AG10803 (cell line): Measurements from ENCODE around the gene GPSM1.
A peak's percentile ranks its signal among the peaks of the same experiment; 100 is the strongest.

Source experiments
- DNase-seq: peaks from one replicate; pipeline ENCODE4 v3.0.0; 2010; ENCODE audit warnings: low read depth
- H3K4me3 ChIP-seq: 2 replicates; pipeline ENCODE4 v1.5.1; 2011; ENCODE audit warnings: mild to moderate bottlenecking, low read length, control low read depth
- TF ChIP-seq, protein P1 (sequence below): conservative IDR thresholded peaks from 2 replicates; pipeline ENCODE4 v1.5.1; 2011; ENCODE audit warnings: mild to moderate bottlenecking, low read length, control low read depth, inconsistent platforms

Gene GPSM1, protein sequence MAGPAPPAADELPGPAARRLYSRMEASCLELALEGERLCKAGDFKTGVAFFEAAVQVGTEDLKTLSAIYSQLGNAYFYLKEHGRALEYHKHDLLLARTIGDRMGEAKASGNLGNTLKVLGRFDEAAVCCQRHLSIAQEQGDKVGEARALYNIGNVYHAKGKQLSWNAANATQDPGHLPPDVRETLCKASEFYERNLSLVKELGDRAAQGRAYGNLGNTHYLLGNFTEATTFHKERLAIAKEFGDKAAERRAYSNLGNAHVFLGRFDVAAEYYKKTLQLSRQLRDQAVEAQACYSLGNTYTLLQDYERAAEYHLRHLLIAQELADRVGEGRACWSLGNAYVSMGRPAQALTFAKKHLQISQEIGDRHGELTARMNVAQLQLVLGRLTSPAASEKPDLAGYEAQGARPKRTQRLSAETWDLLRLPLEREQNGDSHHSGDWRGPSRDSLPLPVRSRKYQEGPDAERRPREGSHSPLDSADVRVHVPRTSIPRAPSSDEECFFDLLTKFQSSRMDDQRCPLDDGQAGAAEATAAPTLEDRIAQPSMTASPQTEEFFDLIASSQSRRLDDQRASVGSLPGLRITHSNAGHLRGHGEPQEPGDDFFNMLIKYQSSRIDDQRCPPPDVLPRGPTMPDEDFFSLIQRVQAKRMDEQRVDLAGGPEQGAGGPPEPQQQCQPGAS

DNA sequence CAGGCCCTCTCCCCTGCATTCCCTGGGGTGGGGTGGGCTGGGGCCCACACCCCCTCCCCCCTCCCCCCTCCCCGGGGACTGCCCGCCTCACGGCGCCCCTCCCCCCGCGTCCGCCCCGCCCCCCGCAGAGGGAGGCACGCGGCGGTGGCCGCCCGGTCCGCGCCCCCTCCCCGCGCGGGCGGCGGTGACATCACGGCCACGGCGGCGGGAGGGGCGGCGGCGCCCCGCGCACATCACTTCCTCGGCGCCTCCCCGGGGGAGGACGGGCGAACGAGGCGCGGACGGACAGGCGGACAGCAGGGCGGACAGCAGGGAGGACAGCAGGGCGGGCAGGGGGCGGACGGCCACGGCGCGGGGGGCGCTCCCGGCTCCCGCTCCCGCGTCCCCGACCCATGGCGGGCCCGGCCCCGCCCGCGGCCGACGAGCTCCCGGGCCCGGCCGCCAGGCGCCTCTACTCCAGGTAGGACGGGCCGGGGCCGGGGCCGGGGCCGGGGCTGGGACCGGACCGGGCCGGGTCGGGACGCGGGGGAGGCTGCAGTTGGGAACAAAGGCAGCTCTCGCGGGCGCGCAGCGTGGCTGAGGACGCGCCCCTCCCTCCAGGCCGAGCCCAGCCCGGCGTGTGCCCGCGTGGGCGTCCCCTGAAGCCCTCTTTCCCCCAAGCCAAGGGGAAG, at the start of gene GPSM1:
GPSM1 (plus strand) TSS at position 236 of the 671 bp plus-strand sequence; CDS start at position 393, 157 bp downstream.
- peak within 1 kb of the TSS; percentile 91 for H3K4me3 ChIP-seq
- TF ChIP-seq, protein P1, sequence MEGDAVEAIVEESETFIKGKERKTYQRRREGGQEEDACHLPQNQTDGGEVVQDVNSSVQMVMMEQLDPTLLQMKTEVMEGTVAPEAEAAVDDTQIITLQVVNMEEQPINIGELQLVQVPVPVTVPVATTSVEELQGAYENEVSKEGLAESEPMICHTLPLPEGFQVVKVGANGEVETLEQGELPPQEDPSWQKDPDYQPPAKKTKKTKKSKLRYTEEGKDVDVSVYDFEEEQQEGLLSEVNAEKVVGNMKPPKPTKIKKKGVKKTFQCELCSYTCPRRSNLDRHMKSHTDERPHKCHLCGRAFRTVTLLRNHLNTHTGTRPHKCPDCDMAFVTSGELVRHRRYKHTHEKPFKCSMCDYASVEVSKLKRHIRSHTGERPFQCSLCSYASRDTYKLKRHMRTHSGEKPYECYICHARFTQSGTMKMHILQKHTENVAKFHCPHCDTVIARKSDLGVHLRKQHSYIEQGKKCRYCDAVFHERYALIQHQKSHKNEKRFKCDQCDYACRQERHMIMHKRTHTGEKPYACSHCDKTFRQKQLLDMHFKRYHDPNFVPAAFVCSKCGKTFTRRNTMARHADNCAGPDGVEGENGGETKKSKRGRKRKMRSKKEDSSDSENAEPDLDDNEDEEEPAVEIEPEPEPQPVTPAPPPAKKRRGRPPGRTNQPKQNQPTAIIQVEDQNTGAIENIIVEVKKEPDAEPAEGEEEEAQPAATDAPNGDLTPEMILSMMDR, result no peak
- peak; percentile 57 for DNase-seq

DNA sequence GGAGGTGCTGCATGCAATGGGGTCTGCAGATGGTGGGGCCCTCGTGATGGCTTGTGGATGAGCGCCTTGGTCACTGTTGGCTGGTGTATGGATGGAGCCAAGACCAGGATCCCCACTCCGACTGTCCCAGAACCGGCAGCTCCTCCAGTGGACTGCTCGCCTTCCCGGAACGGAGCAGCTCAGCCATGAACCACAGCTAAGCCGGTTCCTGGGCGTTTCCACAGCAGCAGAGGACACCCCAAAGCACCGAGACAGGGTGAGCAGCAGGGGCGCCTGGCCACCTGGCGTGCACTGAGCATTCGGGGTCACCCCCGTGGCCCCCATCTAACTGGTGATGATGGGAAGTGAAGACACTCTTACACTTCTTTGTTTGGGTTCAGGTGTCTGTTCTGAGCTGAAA, 49.6 kb upstream of the GPSM1 start:
- DNase-seq, result no peak
- TF ChIP-seq, protein P1, result no peak
- H3K4me3 ChIP-seq, result no peak overlapping the region

DNA sequence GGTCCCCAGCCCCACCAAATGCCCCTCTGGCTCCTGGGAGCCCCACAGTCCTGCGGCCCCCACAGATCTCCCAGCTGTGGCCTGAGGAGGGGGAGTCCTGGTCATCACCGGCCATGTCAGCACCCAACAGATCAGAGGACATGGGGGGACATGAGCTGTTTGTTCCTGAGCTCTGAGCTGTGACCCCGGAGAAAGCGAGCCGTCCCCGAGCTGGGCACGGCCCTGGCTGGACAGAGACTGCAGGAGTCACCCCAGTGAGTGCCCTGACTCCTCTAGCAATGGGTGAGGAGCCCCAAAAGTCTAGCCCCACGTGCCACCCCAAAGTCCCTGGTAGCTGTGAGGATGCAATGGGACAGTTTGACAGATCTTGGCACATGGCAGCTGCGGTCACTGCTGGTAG, 49.1 kb upstream of the GPSM1 start:
- no peak overlapping the region for H3K4me3 ChIP-seq
- TF ChIP-seq, protein P1, result no peak
- no peak for DNase-seq

DNA sequence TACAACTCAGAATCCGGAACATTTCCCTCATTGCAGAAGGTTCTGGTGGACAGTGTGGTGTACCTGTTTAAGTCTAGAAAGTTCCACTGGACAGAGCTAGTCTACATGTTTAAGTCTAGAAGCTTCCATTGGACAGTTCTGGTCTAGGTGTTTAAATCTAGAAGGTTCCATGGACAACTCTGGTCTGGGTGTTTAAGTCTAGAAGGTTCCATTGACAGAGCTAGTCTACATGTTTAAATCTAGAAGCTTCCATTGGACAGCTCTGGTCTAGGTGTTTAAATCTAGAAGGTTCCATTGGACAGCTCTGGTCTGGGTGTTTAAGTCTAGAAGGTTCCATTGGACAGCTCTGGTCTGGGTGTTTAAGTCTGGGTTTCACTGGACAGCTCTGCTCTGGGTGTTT, 48.4 kb upstream of the GPSM1 start:
- TF ChIP-seq, protein P1, result no peak
- DNase-seq, result no peak
- H3K4me3 ChIP-seq, result no peak overlapping the region

DNA sequence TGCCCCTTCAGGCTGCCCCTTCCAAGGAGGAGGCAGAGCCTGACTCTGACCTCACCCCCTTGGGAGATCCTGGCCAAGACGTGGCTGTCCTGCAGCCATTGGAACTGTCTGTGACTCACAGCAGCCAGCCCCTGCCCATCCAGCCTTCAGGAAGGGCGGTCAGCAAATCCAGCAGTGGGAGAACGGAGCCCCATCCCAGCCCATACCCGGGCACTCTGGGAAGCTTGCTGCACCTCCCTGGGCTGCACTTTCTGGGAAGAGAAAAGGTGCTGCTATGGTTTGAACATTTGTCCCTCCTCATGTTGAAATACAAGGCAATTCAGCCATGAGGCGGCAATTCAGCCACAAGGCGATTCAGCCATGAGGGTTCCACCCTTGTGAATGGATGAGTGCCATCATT, 47.9 kb upstream of the GPSM1 start:
- TF ChIP-seq, protein P1, result no peak
- no peak for DNase-seq

DNA sequence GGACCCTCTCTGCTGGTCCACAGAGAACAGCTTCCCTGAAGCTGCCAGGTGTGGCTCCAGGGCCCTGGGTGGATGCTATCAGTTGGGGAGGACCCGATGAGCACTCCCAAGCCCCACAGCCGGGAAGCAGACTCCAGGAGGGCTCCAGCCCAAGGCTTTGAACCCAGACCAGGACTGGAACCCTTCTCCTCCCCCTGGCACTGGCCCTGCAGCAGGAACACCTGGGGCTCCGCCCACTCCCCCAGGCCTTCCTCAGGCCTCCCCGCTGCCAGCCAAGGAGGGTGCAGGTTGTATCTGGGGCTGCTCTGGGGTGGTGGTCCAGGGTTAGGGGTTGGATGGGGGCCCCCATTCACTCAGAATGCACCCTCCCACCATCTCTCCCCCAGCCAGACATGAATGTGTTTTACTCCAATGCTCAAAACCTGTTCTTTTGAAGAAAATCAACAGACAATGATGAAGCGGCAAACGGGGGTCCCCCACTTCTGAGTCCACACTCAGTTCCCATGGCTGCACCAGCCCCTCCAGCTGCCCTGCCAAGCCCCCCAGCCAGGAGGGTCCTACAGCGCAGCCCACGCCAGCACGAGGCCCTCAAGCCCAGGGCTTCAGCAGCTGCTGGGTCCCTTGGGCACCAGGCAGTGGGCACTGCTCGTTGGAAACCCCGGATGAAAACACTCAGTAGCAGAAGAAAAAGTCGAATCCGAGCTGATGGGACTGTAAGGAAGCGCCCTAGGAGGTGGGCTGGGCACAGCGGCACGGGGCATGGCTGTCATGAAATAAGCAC, 46.6 kb upstream of the GPSM1 start:
- H3K4me3 ChIP-seq, result no peak overlapping the region
- TF ChIP-seq, protein P1, result no peak

More for the DNA sequence above, 47.9 kb upstream of the GPSM1 start:
- no peak overlapping the region for H3K4me3 ChIP-seq

More for the DNA sequence above, 46.6 kb upstream of the GPSM1 start:
- no peak for DNase-seq
